Ovary (tissue), 1 donor: ENCODE data around the gene SLC35G2.

Experiments
- EP300 ChIP-seq: sonication (generic); formaldehyde crosslinking; IDR thresholded peaks from one replicate; pipeline ENCODE4 v1.6.1; 2017; ENCODE audit warnings: antibody characterized with exemption
- POLR2A ChIP-seq: fragments of 450-650 bp; IDR thresholded peaks from one replicate; pipeline ENCODE4 v1.6.1; 2017; ENCODE audit warnings: antibody characterized with exemption, mild to moderate bottlenecking, moderate library complexity

GRCh38 chr3:136882571-136882970 is 63.6 kb downstream of the SLC35G2 start:
- TF ChIP-seq EP300: no peak
- no peak for TF ChIP-seq POLR2A
